Endothelial cell (in vitro differentiated cells): ENCODE results near the gene ARFGEF2. TPM values are rescaled to one million over a fixed set of nuclear protein-coding genes. Genes with fewer than 3 reads are reported as not detected.

Source experiments
- DNase-seq: peaks from one replicate; pipeline ENCODE4 v3.0.0; 2021; ENCODE audit warnings: low spot score
- H3K27ac Mint-ChIP-seq: one replicate; pipeline ENCODE4 v1.8.0; 2021; ENCODE audit warnings: mixed read lengths, inconsistent platforms; ENCODE audit not compliant: unreplicated experiment
- H3K27me3 Mint-ChIP-seq: one replicate; pipeline ENCODE4 v1.8.0; 2021; ENCODE audit warnings: mild to moderate bottlenecking, moderate library complexity, mixed read lengths, inconsistent platforms; ENCODE audit not compliant: unreplicated experiment
- H3K36me3 Mint-ChIP-seq: one replicate; pipeline ENCODE4 v1.8.0; 2021; ENCODE audit warnings: mild to moderate bottlenecking, low read depth, mixed read lengths, inconsistent platforms; ENCODE audit not compliant: unreplicated experiment
- H3K4me1 Mint-ChIP-seq: one replicate; pipeline ENCODE4 v1.8.0; 2021; ENCODE audit warnings: mild to moderate bottlenecking, mixed read lengths, inconsistent platforms; ENCODE audit not compliant: unreplicated experiment
- H3K4me3 Mint-ChIP-seq: one replicate; pipeline ENCODE4 v1.8.0; 2021; ENCODE audit warnings: mild to moderate bottlenecking, mixed read lengths, inconsistent platforms; ENCODE audit not compliant: unreplicated experiment
- H3K9me3 Mint-ChIP-seq: one replicate; pipeline ENCODE4 v1.8.0; 2021; ENCODE audit warnings: mixed read lengths, inconsistent platforms; ENCODE audit not compliant: unreplicated experiment
- CTCF ChIP-seq: fragments of 200-600 bp; sonication (generic); IDR thresholded peaks from one replicate; pipeline ENCODE4 v1.5.0; 2021; ENCODE audit warnings: antibody characterized with exemption; ENCODE audit not compliant: unreplicated experiment
- total RNA-seq: library from RNA; stranded (reverse); fragmentation: NEBNext Ultra II Directional; extraction: Animal tissue kit (Norgen Biotek cat#: 25700); gene quantifications from one replicate; pipeline ENCODE4 v1.2.1, GENCODE V29; 2021; ENCODE audit not compliant: unreplicated experiment

The ARFGEF2 gene
- total RNA-seq, 1 donor from 2014 or later, result 20.3 TPM

- no peak overlapping the region for H3K27ac Mint-ChIP-seq
- no peak for DNase-seq
- H3K4me1 Mint-ChIP-seq, result peaks cover 6% of the 10 kb centered on the region
- H3K9me3 Mint-ChIP-seq, result no peaks in the 10 kb centered on the region
- peaks cover 3% of the 10 kb centered on the region for H3K27me3 Mint-ChIP-seq
- peaks cover 38% of the 10 kb centered on the region for H3K36me3 Mint-ChIP-seq
- TF ChIP-seq CTCF, result no peak
- H3K4me3 Mint-ChIP-seq, result no peak overlapping the region
Observed at GRCh38 chr20:48952656-48953055, 31.1 kb downstream of the ARFGEF2 start.

- Mint-ChIP-seq H3K9me3 (no peaks in the 10 kb centered on the region), H3K27ac (no peak overlapping the region), H3K4me1 (peaks cover 9% of the 10 kb centered on the region), H3K4me3 (no peak overlapping the region), H3K27me3 (peaks cover 3% of the 10 kb centered on the region), H3K36me3 (peaks cover 44% of the 10 kb centered on the region)
- no peak for TF ChIP-seq CTCF
- DNase-seq, result no peak
Observed at GRCh38 chr20:48953653-48954052, 32.1 kb downstream of the ARFGEF2 start.

GRCh38 chr20:48956052-48956451 is 34.5 kb downstream of the ARFGEF2 start:
- no peak for DNase-seq
- no peaks in the 10 kb centered on the region for H3K9me3 Mint-ChIP-seq
- H3K4me3 Mint-ChIP-seq, result no peak overlapping the region
- peaks cover 3% of the 10 kb centered on the region for H3K27me3 Mint-ChIP-seq
- peaks cover 46% of the 10 kb centered on the region for H3K36me3 Mint-ChIP-seq
- no peak for TF ChIP-seq CTCF
- no peak overlapping the region for H3K27ac Mint-ChIP-seq
- peaks cover 9% of the 10 kb centered on the region for H3K4me1 Mint-ChIP-seq

- H3K4me1 Mint-ChIP-seq, result peaks cover 9% of the 10 kb centered on the region
- peaks cover 3% of the 10 kb centered on the region for H3K27me3 Mint-ChIP-seq
- TF ChIP-seq CTCF, result no peak
- no peak overlapping the region for H3K27ac Mint-ChIP-seq
- no peaks in the 10 kb centered on the region for H3K9me3 Mint-ChIP-seq
- no peak for DNase-seq
- peak overlapping the region; percentile 24 for H3K4me3 Mint-ChIP-seq
- peaks cover 39% of the 10 kb centered on the region for H3K36me3 Mint-ChIP-seq
Observed at GRCh38 chr20:48957053-48957481, 35.6 kb downstream of the ARFGEF2 start.

- Mint-ChIP-seq H3K4me1 (peaks cover 9% of the 10 kb centered on the region), H3K27ac (no peak overlapping the region), H3K9me3 (no peaks in the 10 kb centered on the region), H3K36me3 (peaks cover 39% of the 10 kb centered on the region), H3K27me3 (peaks cover 3% of the 10 kb centered on the region), H3K4me3 (peak overlapping the region; percentile 11)
- no peak for TF ChIP-seq CTCF
- DNase-seq, result no peak
Observed at GRCh38 chr20:48957533-48957932, 36.0 kb downstream of the ARFGEF2 start.
